ENCODE data around the gene GRB10.

Gene GRB10

GRCh38 chr7:50648076-50648475 is 134.6 kb downstream of the GRB10 start:
- intact Hi-C loops (cut with DNase I): no loop called here

GRCh38 chr7:50647286-50647980 is 135.3 kb downstream of the GRB10 start:
- DNase-seq: peak in 1 of 10 donors; percentile 64
- intact Hi-C loops (cut with DNase I): no loop called here

More at GRCh38 chr7:50648076-50648475, 134.6 kb downstream of the GRB10 start:
- DNase-seq: peak in 1 of 10 donors; percentile 64

GRCh38 chr7:50646069-50646468 is 136.6 kb downstream of the GRB10 start:
- no peak for DNase-seq
- intact Hi-C loops (cut with DNase I): no loop called here

- intact Hi-C loops (cut with DNase I): no loop called here
Measured at GRCh38 chr7:50645186-50645585, 137.5 kb downstream of the GRB10 start.

GRCh38 chr7:50644586-50644985 is 138.1 kb downstream of the GRB10 start:
- no peak for DNase-seq
- intact Hi-C loops (cut with DNase I): loop anchor here (5.0 kb wide), 1 partner anchor 518 kb away; no protein-coding TSS in a partner anchor

More at GRCh38 chr7:50645186-50645585, 137.5 kb downstream of the GRB10 start:
- no peak for DNase-seq

- intact Hi-C loops (cut with DNase I): loop anchor here (5.0 kb wide), 1 partner anchor 518 kb away; no protein-coding TSS in a partner anchor
- no peak for DNase-seq
Measured at GRCh38 chr7:50644114-50644513, 138.6 kb downstream of the GRB10 start.

- peak; percentile 72 to 98 (median 84) for DNase-seq
- intact Hi-C loops (cut with DNase I): loop anchor here (1.0 to 5.0 kb wide), 2 partner anchors 36 to 521 kb away; no protein-coding TSS in a partner anchor
Measured at GRCh38 chr7:50641442-50642405, 141.0 kb downstream of the GRB10 start.

- intact Hi-C loops (cut with DNase I): loop anchor here (1.0 to 5.0 kb wide), 2 partner anchors 37 to 522 kb away; no protein-coding TSS in a partner anchor
- peak in 2 of 10 donors; percentile 57 to 74 for DNase-seq
Measured at GRCh38 chr7:50640779-50641178, 141.9 kb downstream of the GRB10 start.

- DNase-seq: no peak
- intact Hi-C loops (cut with DNase I): loop anchor here (5.0 kb wide), 1 partner anchor 522 kb away; no protein-coding TSS in a partner anchor
Measured at GRCh38 chr7:50640256-50640655, 142.4 kb downstream of the GRB10 start.

- DNase-seq: no peak
- intact Hi-C loops (cut with DNase I): no loop called here
Measured at GRCh38 chr7:50637725-50638643, 144.7 kb downstream of the GRB10 start.

GRCh38 chr7:50634378-50634777 is 148.3 kb downstream of the GRB10 start:
- no peak for DNase-seq
- intact Hi-C loops (cut with DNase I): no loop called here

- intact Hi-C loops (cut with DNase I): no loop called here
- no peak for DNase-seq
Measured at GRCh38 chr7:50633414-50633710, 149.3 kb downstream of the GRB10 start.

- DNase-seq: peak in 1 of 10 donors; percentile 49
- intact Hi-C loops (cut with DNase I): no loop called here
Measured at GRCh38 chr7:50632561-50633413, 149.9 kb downstream of the GRB10 start.

- peak in 1 of 10 donors; percentile 40 for DNase-seq
- intact Hi-C loops (cut with DNase I): no loop called here
Measured at GRCh38 chr7:50631639-50632038, 151.1 kb downstream of the GRB10 start.

GRCh38 chr7:50631100-50631499 is 151.6 kb downstream of the GRB10 start:
- intact Hi-C loops (cut with DNase I): no loop called here
- DNase-seq: no peak

GRCh38 chr7:50629238-50629901 is 153.3 kb downstream of the GRB10 start:
- intact Hi-C loops (cut with DNase I): no loop called here
- peak in 1 of 10 donors; percentile 43 for DNase-seq

GRCh38 chr7:50628434-50629084 is 154.1 kb downstream of the GRB10 start:
- peak in 1 of 10 donors; percentile 57 for DNase-seq
- intact Hi-C loops (cut with DNase I): no loop called here

- DNase-seq: peak in 2 of 10 donors; percentile 52 to 68
- intact Hi-C loops (cut with DNase I): no loop called here
Measured at GRCh38 chr7:50627824-50628361, 154.8 kb downstream of the GRB10 start.

Measured in posterior cingulate gyrus (tissue), 11 donors.